ENCODE measurements around the gene RUBCNL.
A peak's percentile ranks its signal among the peaks of the same experiment; 100 is the strongest.

RUBCNL gene

GRCh38 chr13:46385946-46386345 lies 1.1 kb downstream of the RUBCNL start:
- no peak for TF ChIP-seq CTCF (conservative IDR thresholded peaks at IDR 0.05; ENCODE audit: low read length)
- no peak for TF ChIP-seq EZH2phosphoT487 (IDR thresholded peaks at IDR 0.05; ENCODE audit: borderline replicate concordance)
- H3K9me3 ChIP-seq (ENCODE audit: insufficient read depth, low read depth, low read length): no peaks in the 10 kb centered on the region
- no peaks in the 10 kb centered on the region for H3K27me3 ChIP-seq (ENCODE audit: insufficient read depth, low read length, poor library complexity, severe bottlenecking)
- H4K20me1 ChIP-seq (ENCODE audit: insufficient read depth, low read length, poor library complexity, severe bottlenecking): no peaks in the 10 kb centered on the region
- no peaks in the 10 kb centered on the region for H3K36me3 ChIP-seq (ENCODE audit: insufficient read depth, low read length)
- H3K4me2 ChIP-seq (ENCODE audit: low read depth, low read length, poor library complexity, severe bottlenecking): peak overlapping the region; percentile 78
- H3K9me2 ChIP-seq (replicated peaks; ENCODE audit: low read depth, low read length): no peaks in the 10 kb centered on the region
- H2AFZ ChIP-seq (ENCODE audit: low read length): peak overlapping the region; percentile 40; the same call in 1 of the 2 replicates
- H3K4me3 ChIP-seq (ENCODE audit: low read length, poor library complexity, severe bottlenecking): peak overlapping the region; percentile 83
- peaks cover 49% of the 10 kb centered on the region for H3K79me2 ChIP-seq (ENCODE audit: insufficient read depth, low read length)
- peak overlapping the region; percentile 74 for H3K9ac ChIP-seq (ENCODE audit: low read depth, low read length, poor library complexity, severe bottlenecking)
- peaks cover 12% of the 10 kb centered on the region; the same call in 1 of the 2 replicates for H3F3A ChIP-seq (ENCODE audit: low read depth)
- peaks cover 53% of the 10 kb centered on the region for H3K4me1 ChIP-seq (ENCODE audit: insufficient read depth, low read length, poor library complexity, severe bottlenecking)

- Histone ChIP-seq H3K4me3 (ENCODE audit: low read length, poor library complexity, severe bottlenecking) (peak overlapping the region; percentile 83), H3K4me1 (ENCODE audit: insufficient read depth, low read length, poor library complexity, severe bottlenecking) (peaks cover 42% of the 10 kb centered on the region), H3K79me2 (ENCODE audit: insufficient read depth, low read length) (peaks cover 70% of the 10 kb centered on the region), H3K36me3 (ENCODE audit: insufficient read depth, low read length) (no peaks in the 10 kb centered on the region), H4K20me1 (ENCODE audit: insufficient read depth, low read length, poor library complexity, severe bottlenecking) (no peaks in the 10 kb centered on the region), H2AFZ (ENCODE audit: low read length) (no peak overlapping the region), H3K4me2 (ENCODE audit: low read depth, low read length, poor library complexity, severe bottlenecking) (peak overlapping the region; percentile 78), H3K9ac (ENCODE audit: low read depth, low read length, poor library complexity, severe bottlenecking) (peak overlapping the region; percentile 74), H3K9me2 (replicated peaks; ENCODE audit: low read depth, low read length) (no peaks in the 10 kb centered on the region), H3K9me3 (ENCODE audit: insufficient read depth, low read depth, low read length) (no peaks in the 10 kb centered on the region), H3K27me3 (ENCODE audit: insufficient read depth, low read length, poor library complexity, severe bottlenecking) (no peaks in the 10 kb centered on the region), H3F3A (ENCODE audit: low read depth) (no peaks in the 10 kb centered on the region)
- TF ChIP-seq CTCF (conservative IDR thresholded peaks at IDR 0.05; ENCODE audit: low read length) (no peak), EZH2phosphoT487 (IDR thresholded peaks at IDR 0.05; ENCODE audit: borderline replicate concordance) (no peak)
These were observed 3.7 kb downstream of the RUBCNL start for GRCh38 chr13:46383383-46383782.

- H4K20me1 ChIP-seq (ENCODE audit: insufficient read depth, low read length, poor library complexity, severe bottlenecking): no peaks in the 10 kb centered on the region
- no peaks in the 10 kb centered on the region for H3K36me3 ChIP-seq (ENCODE audit: insufficient read depth, low read length)
- H3K4me2 ChIP-seq (ENCODE audit: low read depth, low read length, poor library complexity, severe bottlenecking): peak overlapping the region; percentile 35
- H3K9ac ChIP-seq (ENCODE audit: low read depth, low read length, poor library complexity, severe bottlenecking): no peak overlapping the region
- TF ChIP-seq EZH2phosphoT487 (IDR thresholded peaks at IDR 0.05; ENCODE audit: borderline replicate concordance) (no peak), CTCF (conservative IDR thresholded peaks at IDR 0.05; ENCODE audit: low read length) (no peak)
- H3K9me3 ChIP-seq (ENCODE audit: insufficient read depth, low read depth, low read length): no peaks in the 10 kb centered on the region
- H3F3A ChIP-seq (ENCODE audit: low read depth): no peaks in the 10 kb centered on the region
- no peaks in the 10 kb centered on the region for H3K9me2 ChIP-seq (replicated peaks; ENCODE audit: low read depth, low read length)
- no peaks in the 10 kb centered on the region for H3K27me3 ChIP-seq (ENCODE audit: insufficient read depth, low read length, poor library complexity, severe bottlenecking)
- H2AFZ ChIP-seq (ENCODE audit: low read length): no peak overlapping the region
- H3K4me1 ChIP-seq (ENCODE audit: insufficient read depth, low read length, poor library complexity, severe bottlenecking): peaks cover 50% of the 10 kb centered on the region
- H3K79me2 ChIP-seq (ENCODE audit: insufficient read depth, low read length): peaks cover 79% of the 10 kb centered on the region
- H3K4me3 ChIP-seq (ENCODE audit: low read length, poor library complexity, severe bottlenecking): no peak overlapping the region
These were observed 4.8 kb downstream of the RUBCNL start for GRCh38 chr13:46382224-46382623.

Data from Loucy (cell line).